ENCODE measurements around the gene PRDM2.

PRDM2 gene

GRCh38 chr1:13760340-13760739 lies 60.4 kb downstream of the PRDM2 start:
- Histone ChIP-seq H3K4me1 (ENCODE audit: control insufficient read depth in 5 of 5, insufficient read depth in 5 of 5, low read length in 5 of 5) (peaks cover 0 to 45% (median 29%) of the 10 kb centered on the region in 5 donors), H3K9me3 (ENCODE audit: control insufficient read depth in 5 of 5, low read length in 5 of 5) (no peaks in the 10 kb centered on the region), H3K36me3 (ENCODE audit: control insufficient read depth in 5 of 5, insufficient read depth in 5 of 5, low read length in 5 of 5) (peaks cover 0 to 8% (median 0%) of the 10 kb centered on the region in 5 donors), H3K9ac (ENCODE audit: low read length in 5 of 5) (no peak overlapping the region), H3K27me3 (ENCODE audit: control insufficient read depth in 5 of 5, insufficient read depth in 4 of 5, low read length in 5 of 5) (no peaks in the 10 kb centered on the region), H3K27ac (ENCODE audit: low read depth, low read length) (no peak overlapping the region), H3K4me3 (ENCODE audit: low read depth in 1 of 5, low read length in 5 of 5) (no peak overlapping the region)

DNA sequence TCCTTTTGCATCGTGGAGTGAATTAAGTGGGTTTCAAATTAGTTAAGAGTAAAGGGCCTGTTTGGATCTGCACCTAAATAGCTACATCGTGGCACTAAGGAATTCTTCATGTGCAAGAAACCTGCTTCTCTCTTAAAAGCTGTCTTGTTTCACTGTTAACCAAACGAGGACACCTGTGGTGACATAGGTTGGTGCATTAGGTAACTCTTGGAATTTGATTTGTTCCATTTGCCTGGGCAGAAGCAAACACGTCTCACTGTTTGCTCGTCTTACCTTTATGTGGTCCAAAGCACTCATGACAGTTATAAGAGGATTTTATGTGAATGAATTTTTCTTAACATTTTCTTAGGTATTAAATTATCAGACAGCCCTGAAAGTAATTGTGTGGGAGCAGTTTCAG lies 60.9 kb downstream of the PRDM2 start:
- no peak overlapping the region for H3K4me3 ChIP-seq (ENCODE audit: low read depth in 1 of 5, low read length in 5 of 5)
- no peaks in the 10 kb centered on the region for H3K27me3 ChIP-seq (ENCODE audit: control insufficient read depth in 5 of 5, insufficient read depth in 4 of 5, low read length in 5 of 5)
- H3K36me3 ChIP-seq (ENCODE audit: control insufficient read depth in 5 of 5, insufficient read depth in 5 of 5, low read length in 5 of 5), result peaks cover 0 to 8% (median 0%) of the 10 kb centered on the region in 5 donors
- no peak overlapping the region for H3K9ac ChIP-seq (ENCODE audit: low read length in 5 of 5)
- H3K27ac ChIP-seq (ENCODE audit: low read depth, low read length), result no peak overlapping the region
- H3K4me1 ChIP-seq (ENCODE audit: control insufficient read depth in 5 of 5, insufficient read depth in 5 of 5, low read length in 5 of 5), result peaks cover 0 to 45% (median 25%) of the 10 kb centered on the region in 5 donors
- H3K9me3 ChIP-seq (ENCODE audit: control insufficient read depth in 5 of 5, low read length in 5 of 5), result no peaks in the 10 kb centered on the region

GRCh38 chr1:13761883-13762282 lies 61.9 kb downstream of the PRDM2 start:
- peaks cover 0 to 40% (median 26%) of the 10 kb centered on the region in 5 donors for H3K4me1 ChIP-seq (ENCODE audit: control insufficient read depth in 5 of 5, insufficient read depth in 5 of 5, low read length in 5 of 5)
- H3K9ac ChIP-seq (ENCODE audit: low read length in 5 of 5), result no peak overlapping the region
- H3K27ac ChIP-seq (ENCODE audit: low read depth, low read length), result no peak overlapping the region
- H3K4me3 ChIP-seq (ENCODE audit: low read depth in 1 of 5, low read length in 5 of 5), result no peak overlapping the region
- no peaks in the 10 kb centered on the region for H3K27me3 ChIP-seq (ENCODE audit: control insufficient read depth in 5 of 5, insufficient read depth in 4 of 5, low read length in 5 of 5)
- no peaks in the 10 kb centered on the region for H3K9me3 ChIP-seq (ENCODE audit: control insufficient read depth in 5 of 5, low read length in 5 of 5)
- H3K36me3 ChIP-seq (ENCODE audit: control insufficient read depth in 5 of 5, insufficient read depth in 5 of 5, low read length in 5 of 5), result peaks cover 0 to 8% (median 0%) of the 10 kb centered on the region in 5 donors

DNA sequence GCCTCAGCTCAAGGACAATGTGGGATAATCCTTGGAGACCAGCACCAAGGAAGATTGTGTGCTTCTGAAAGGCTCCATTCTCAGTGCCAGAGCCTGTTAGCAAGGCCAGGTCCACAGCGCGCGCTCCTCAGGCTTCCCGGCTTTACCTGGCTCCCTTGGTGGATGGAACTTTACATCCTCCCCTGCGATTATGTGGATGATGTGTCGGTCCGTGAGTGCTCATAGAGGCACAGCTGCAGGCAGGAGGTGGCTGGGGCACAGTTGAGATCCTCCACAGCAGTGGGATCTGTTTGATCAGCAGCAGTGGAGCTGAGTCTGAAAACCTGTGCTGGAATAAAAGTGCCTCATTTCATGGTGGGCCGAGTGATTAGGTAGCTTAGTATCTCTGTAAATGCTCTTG lies 62.7 kb downstream of the PRDM2 start:
- Histone ChIP-seq H3K9ac (ENCODE audit: low read length in 5 of 5) (no peak overlapping the region), H3K27me3 (ENCODE audit: control insufficient read depth in 5 of 5, insufficient read depth in 4 of 5, low read length in 5 of 5) (no peaks in the 10 kb centered on the region), H3K36me3 (ENCODE audit: control insufficient read depth in 5 of 5, insufficient read depth in 5 of 5, low read length in 5 of 5) (peaks cover 0 to 8% (median 0%) of the 10 kb centered on the region in 5 donors), H3K4me3 (ENCODE audit: low read depth in 1 of 5, low read length in 5 of 5) (no peak overlapping the region), H3K9me3 (ENCODE audit: control insufficient read depth in 5 of 5, low read length in 5 of 5) (no peaks in the 10 kb centered on the region), H3K27ac (ENCODE audit: low read depth, low read length) (no peak overlapping the region), H3K4me1 (ENCODE audit: control insufficient read depth in 5 of 5, insufficient read depth in 5 of 5, low read length in 5 of 5) (peaks cover 0 to 33% (median 21%) of the 10 kb centered on the region in 5 donors)

- no peak overlapping the region for H3K9ac ChIP-seq (ENCODE audit: low read length in 5 of 5)
- no peak overlapping the region for H3K4me3 ChIP-seq (ENCODE audit: low read depth in 1 of 5, low read length in 5 of 5)
- peaks cover 0 to 33% (median 21%) of the 10 kb centered on the region in 5 donors for H3K4me1 ChIP-seq (ENCODE audit: control insufficient read depth in 5 of 5, insufficient read depth in 5 of 5, low read length in 5 of 5)
- H3K9me3 ChIP-seq (ENCODE audit: control insufficient read depth in 5 of 5, low read length in 5 of 5), result no peaks in the 10 kb centered on the region
- H3K36me3 ChIP-seq (ENCODE audit: control insufficient read depth in 5 of 5, insufficient read depth in 5 of 5, low read length in 5 of 5), result peaks cover 0 to 8% (median 0%) of the 10 kb centered on the region in 5 donors
- no peaks in the 10 kb centered on the region for H3K27me3 ChIP-seq (ENCODE audit: control insufficient read depth in 5 of 5, insufficient read depth in 4 of 5, low read length in 5 of 5)
- no peak overlapping the region for H3K27ac ChIP-seq (ENCODE audit: low read depth, low read length)
These were observed 63.2 kb downstream of the PRDM2 start for GRCh38 chr1:13763222-13763621.

DNA sequence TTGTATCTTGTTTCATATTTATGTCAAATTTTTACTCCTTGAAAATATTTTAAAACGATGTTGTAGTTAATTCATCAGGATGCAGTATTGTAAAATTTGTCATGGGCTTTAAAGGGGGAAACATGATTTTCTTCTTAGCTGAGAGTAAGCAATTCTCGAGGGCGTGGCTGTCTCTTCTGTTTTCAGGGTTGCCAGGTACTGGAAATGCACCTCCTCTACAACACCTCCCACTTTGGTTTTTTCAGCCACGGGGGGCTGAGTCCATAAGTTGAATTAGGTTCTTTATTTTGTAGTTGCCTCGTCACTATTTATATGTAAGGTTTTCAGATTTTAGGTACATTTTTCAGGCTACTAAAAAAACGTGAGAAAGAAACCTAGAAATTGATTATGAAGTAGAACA lies 64.0 kb downstream of the PRDM2 start:
- Histone ChIP-seq H3K9me3 (ENCODE audit: control insufficient read depth in 5 of 5, low read length in 5 of 5) (no peaks in the 10 kb centered on the region), H3K9ac (ENCODE audit: low read length in 5 of 5) (no peak overlapping the region), H3K27me3 (ENCODE audit: control insufficient read depth in 5 of 5, insufficient read depth in 4 of 5, low read length in 5 of 5) (no peaks in the 10 kb centered on the region), H3K4me3 (ENCODE audit: low read depth in 1 of 5, low read length in 5 of 5) (no peak overlapping the region), H3K36me3 (ENCODE audit: control insufficient read depth in 5 of 5, insufficient read depth in 5 of 5, low read length in 5 of 5) (peaks cover 0 to 8% (median 0%) of the 10 kb centered on the region in 5 donors), H3K4me1 (ENCODE audit: control insufficient read depth in 5 of 5, insufficient read depth in 5 of 5, low read length in 5 of 5) (peaks cover 0 to 37% (median 25%) of the 10 kb centered on the region in 5 donors), H3K27ac (ENCODE audit: low read depth, low read length) (no peak overlapping the region)

- no peak overlapping the region for H3K9ac ChIP-seq (ENCODE audit: low read length in 5 of 5)
- no peaks in the 10 kb centered on the region for H3K9me3 ChIP-seq (ENCODE audit: control insufficient read depth in 5 of 5, low read length in 5 of 5)
- peaks cover 0 to 8% (median 0%) of the 10 kb centered on the region in 5 donors for H3K36me3 ChIP-seq (ENCODE audit: control insufficient read depth in 5 of 5, insufficient read depth in 5 of 5, low read length in 5 of 5)
- H3K4me3 ChIP-seq (ENCODE audit: low read depth in 1 of 5, low read length in 5 of 5), result no peak overlapping the region
- no peak overlapping the region for H3K27ac ChIP-seq (ENCODE audit: low read depth, low read length)
- H3K4me1 ChIP-seq (ENCODE audit: control insufficient read depth in 5 of 5, insufficient read depth in 5 of 5, low read length in 5 of 5), result peaks cover 0 to 36% (median 21%) of the 10 kb centered on the region in 5 donors
- no peaks in the 10 kb centered on the region for H3K27me3 ChIP-seq (ENCODE audit: control insufficient read depth in 5 of 5, insufficient read depth in 4 of 5, low read length in 5 of 5)
These were observed 64.8 kb downstream of the PRDM2 start for GRCh38 chr1:13764588-13765332.

DNA sequence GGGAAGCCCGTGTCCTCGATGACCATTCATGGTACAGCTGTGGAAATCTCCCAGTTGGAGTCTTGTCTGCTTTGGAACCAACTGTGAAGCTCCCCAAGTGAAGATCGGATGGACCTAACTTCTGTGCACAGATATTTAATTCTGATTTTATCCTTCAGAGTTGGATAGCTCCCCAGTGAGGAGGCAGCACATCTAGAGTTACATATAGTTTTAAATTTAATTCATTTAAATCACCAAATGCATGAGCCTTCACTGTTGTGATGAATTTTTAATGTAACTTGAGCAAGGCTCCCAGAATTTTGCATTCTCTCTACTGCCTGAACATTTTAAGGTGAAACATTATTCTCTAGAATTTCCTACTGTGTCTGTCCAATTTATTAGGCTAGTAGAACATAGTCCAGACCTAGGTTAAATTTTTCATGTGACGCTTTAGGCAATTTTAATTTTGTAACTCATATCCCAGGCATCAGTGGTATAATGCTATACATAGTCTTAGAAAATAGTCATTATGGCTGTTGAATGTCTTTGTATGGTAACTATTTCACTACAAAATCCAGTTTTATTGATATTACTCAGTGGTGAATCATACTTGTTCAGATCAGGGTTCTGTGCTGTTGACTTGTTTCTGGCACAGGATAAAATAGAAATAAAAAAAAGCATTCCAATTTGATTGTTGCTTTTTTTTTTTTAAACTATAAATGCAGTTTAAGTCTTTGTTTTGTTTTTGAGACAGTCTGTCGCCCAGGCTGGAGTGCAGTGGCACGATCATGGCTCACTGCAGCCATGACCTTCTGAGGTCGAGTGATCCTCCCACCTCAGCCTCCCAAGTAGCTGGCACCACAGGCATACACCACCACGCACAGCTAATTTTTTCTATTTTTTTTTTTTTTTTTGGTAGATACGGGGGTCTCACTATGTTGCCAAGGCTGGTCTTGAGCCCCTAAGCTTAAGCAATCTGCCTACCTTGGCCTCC lies 66.9 kb downstream of the PRDM2 start:
- H3K9ac ChIP-seq (ENCODE audit: low read length in 5 of 5), result no peak overlapping the region
- H3K9me3 ChIP-seq (ENCODE audit: control insufficient read depth in 5 of 5, low read length in 5 of 5), result no peaks in the 10 kb centered on the region
- H3K4me1 ChIP-seq (ENCODE audit: control insufficient read depth in 5 of 5, insufficient read depth in 5 of 5, low read length in 5 of 5), result peaks cover 0 to 31% (median 21%) of the 10 kb centered on the region in 5 donors
- H3K36me3 ChIP-seq (ENCODE audit: control insufficient read depth in 5 of 5, insufficient read depth in 5 of 5, low read length in 5 of 5), result peaks cover 0 to 10% (median 0%) of the 10 kb centered on the region in 5 donors
- H3K27ac ChIP-seq (ENCODE audit: low read depth, low read length), result no peak overlapping the region
- H3K27me3 ChIP-seq (ENCODE audit: control insufficient read depth in 5 of 5, insufficient read depth in 4 of 5, low read length in 5 of 5), result no peaks in the 10 kb centered on the region
- H3K4me3 ChIP-seq (ENCODE audit: low read depth in 1 of 5, low read length in 5 of 5), result no peak overlapping the region

DNA sequence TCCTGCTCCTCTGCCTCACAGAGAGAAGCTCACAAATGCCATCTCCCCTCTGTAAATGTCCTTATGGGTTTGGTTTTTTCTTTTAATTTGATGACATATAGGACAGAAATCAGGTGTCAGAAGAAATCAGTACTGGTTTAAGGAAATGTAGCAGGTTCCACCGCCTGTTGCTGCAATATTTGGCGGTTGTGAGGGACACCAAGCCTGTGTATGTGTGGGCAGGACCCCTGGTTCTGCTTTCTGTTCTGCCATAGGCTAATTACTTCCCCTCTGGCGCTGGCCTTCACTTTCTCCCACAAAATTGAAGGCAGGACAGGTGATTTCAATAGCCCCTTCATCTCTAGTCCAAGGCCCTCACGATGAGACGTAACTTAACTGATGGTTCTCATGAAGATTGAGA lies 69.2 kb downstream of the PRDM2 start:
- Histone ChIP-seq H3K27ac (ENCODE audit: low read depth, low read length) (no peak overlapping the region), H3K36me3 (ENCODE audit: control insufficient read depth in 5 of 5, insufficient read depth in 5 of 5, low read length in 5 of 5) (peaks cover 0 to 23% (median 11%) of the 10 kb centered on the region in 5 donors), H3K4me3 (ENCODE audit: low read depth in 1 of 5, low read length in 5 of 5) (no peak overlapping the region), H3K27me3 (ENCODE audit: control insufficient read depth in 5 of 5, insufficient read depth in 4 of 5, low read length in 5 of 5) (no peaks in the 10 kb centered on the region), H3K9ac (ENCODE audit: low read length in 5 of 5) (no peak overlapping the region), H3K9me3 (ENCODE audit: control insufficient read depth in 5 of 5, low read length in 5 of 5) (no peaks in the 10 kb centered on the region), H3K4me1 (ENCODE audit: control insufficient read depth in 5 of 5, insufficient read depth in 5 of 5, low read length in 5 of 5) (peaks cover 0 to 20% (median 17%) of the 10 kb centered on the region in 5 donors)

GRCh38 chr1:13769830-13770229 lies 69.8 kb downstream of the PRDM2 start:
- Histone ChIP-seq H3K36me3 (ENCODE audit: control insufficient read depth in 5 of 5, insufficient read depth in 5 of 5, low read length in 5 of 5) (peaks cover 0 to 26% (median 12%) of the 10 kb centered on the region in 5 donors), H3K4me1 (ENCODE audit: control insufficient read depth in 5 of 5, insufficient read depth in 5 of 5, low read length in 5 of 5) (peaks cover 0 to 13% (median 12%) of the 10 kb centered on the region in 5 donors), H3K9me3 (ENCODE audit: control insufficient read depth in 5 of 5, low read length in 5 of 5) (no peaks in the 10 kb centered on the region), H3K4me3 (ENCODE audit: low read depth in 1 of 5, low read length in 5 of 5) (no peak overlapping the region), H3K9ac (ENCODE audit: low read length in 5 of 5) (no peak overlapping the region), H3K27ac (ENCODE audit: low read depth, low read length) (no peak overlapping the region), H3K27me3 (ENCODE audit: control insufficient read depth in 5 of 5, insufficient read depth in 4 of 5, low read length in 5 of 5) (no peaks in the 10 kb centered on the region)
